Fibroblast of lung (primary cell): ENCODE measurements around the gene MSANTD1. TPM values are rescaled to one million over a fixed set of nuclear protein-coding genes. Genes with fewer than 3 reads are reported as not detected.

ENCODE experiments used
- DNase-seq, 2 donors: peaks; one replicate each; pipeline versions ENCODE4 v3.0.0 to v3.0.0-alpha.2; 2010; ENCODE audit warnings: low read depth in 2 of 2
- H2AFZ ChIP-seq: 2 replicates; pipeline ENCODE4 v1.5.1; 2012; ENCODE audit warnings: low read length, control low read depth, inconsistent platforms
- H3K27ac ChIP-seq: 2 replicates; pipeline ENCODE4 v1.5.1; 2011; ENCODE audit warnings: low read length, control low read depth; ENCODE audit not compliant: insufficient read depth
- H3K27me3 ChIP-seq: 2 replicates; pipeline ENCODE4 v1.5.1; 2011; ENCODE audit warnings: mild to moderate bottlenecking, low read length; ENCODE audit not compliant: control insufficient read depth, insufficient read depth
- H3K36me3 ChIP-seq: 2 replicates; pipeline ENCODE4 v1.5.1; 2011; ENCODE audit warnings: low read length; ENCODE audit not compliant: control insufficient read depth, insufficient read depth
- H3K4me1 ChIP-seq: 2 replicates; pipeline ENCODE4 v1.5.1; 2011; ENCODE audit warnings: low read length; ENCODE audit not compliant: control insufficient read depth, insufficient read depth; ENCODE audit errors: extremely low read depth
- H3K4me2 ChIP-seq: 2 replicates; pipeline ENCODE4 v1.5.1; 2011; ENCODE audit warnings: low read length, control low read depth; ENCODE audit not compliant: insufficient read depth; ENCODE audit errors: extremely low read depth
- H3K4me3 ChIP-seq, 4 experiments: fragments of 200-600 bp in 1 of 4; sonication (generic) in 1 of 4; replicated peaks in 1 of 4; 2 replicates each; pipeline ENCODE4 v1.5.1; 2011 to 2016; ENCODE audit warnings: low read length in 4 of 4, low read depth in 3 of 4, mild to moderate bottlenecking in 3 of 4, control low read depth in 2 of 4, inconsistent platforms in 1 of 4, mixed read lengths in 1 of 4; ENCODE audit not compliant: insufficient read depth in 1 of 4; ENCODE audit errors: control extremely low read depth in 1 of 4
- H3K79me2 ChIP-seq: 2 replicates; pipeline ENCODE4 v1.5.1; 2012; ENCODE audit warnings: mild to moderate bottlenecking, low read length, inconsistent platforms; ENCODE audit not compliant: control insufficient read depth, insufficient read depth
- H3K9ac ChIP-seq: 2 replicates; pipeline ENCODE4 v1.5.1; 2011; ENCODE audit warnings: mild to moderate bottlenecking, low read length, control low read depth; ENCODE audit not compliant: insufficient read depth
- H3K9me3 ChIP-seq: 2 replicates; pipeline ENCODE4 v1.5.1; 2012; ENCODE audit warnings: low read depth, low read length; ENCODE audit not compliant: control insufficient read depth, insufficient read depth
- H4K20me1 ChIP-seq: 2 replicates; pipeline ENCODE4 v1.5.1; 2011; ENCODE audit warnings: low read length; ENCODE audit not compliant: control insufficient read depth, insufficient read depth; ENCODE audit errors: extremely low read depth
- EZH2 ChIP-seq: IDR thresholded peaks from 2 replicates; pipeline ENCODE4 v1.5.1; 2012; ENCODE audit warnings: low read length, control low read depth, mild to moderate bottlenecking; ENCODE audit errors: missing control alignments
- polyA plus RNA-seq, 2 donors: library from polyadenylated mRNA; depleted of rRNA in 1 of 2; stranded (reverse) in 1 of 2; unstranded in 1 of 2; fragments of >200 nt; gene quantifications; 2 replicates each; pipeline ENCODE4 v1.2.1, GENCODE V29; 2011 to 2012; ENCODE audit warnings: missing spikeins in 1 of 2
- total RNA-seq: library from RNA; depleted of rRNA; stranded (reverse); fragments of >200 nt; gene quantifications from 2 replicates; pipeline ENCODE4 v1.2.1, GENCODE V29; 2014
- TF ChIP-seq, protein P1 (sequence below), 2 donors: IDR thresholded peaks in 1 of 2; conservative IDR thresholded peaks in 1 of 2; 1 replicate in 1 of 2; 2 replicates in 1 of 2; pipeline ENCODE4 v1.5.1; 2011 to 2012; ENCODE audit warnings: low read length in 2 of 2, control low read depth in 1 of 2, inconsistent platforms in 1 of 2, low read depth in 1 of 2, mild to moderate bottlenecking in 1 of 2

Gene MSANTD1
- total and polyA plus RNA-seq, 2 donors (not counting 1 experiment from before 2014, with no cell fraction given) = 0.50 TPM; not detected in 1

DNA sequence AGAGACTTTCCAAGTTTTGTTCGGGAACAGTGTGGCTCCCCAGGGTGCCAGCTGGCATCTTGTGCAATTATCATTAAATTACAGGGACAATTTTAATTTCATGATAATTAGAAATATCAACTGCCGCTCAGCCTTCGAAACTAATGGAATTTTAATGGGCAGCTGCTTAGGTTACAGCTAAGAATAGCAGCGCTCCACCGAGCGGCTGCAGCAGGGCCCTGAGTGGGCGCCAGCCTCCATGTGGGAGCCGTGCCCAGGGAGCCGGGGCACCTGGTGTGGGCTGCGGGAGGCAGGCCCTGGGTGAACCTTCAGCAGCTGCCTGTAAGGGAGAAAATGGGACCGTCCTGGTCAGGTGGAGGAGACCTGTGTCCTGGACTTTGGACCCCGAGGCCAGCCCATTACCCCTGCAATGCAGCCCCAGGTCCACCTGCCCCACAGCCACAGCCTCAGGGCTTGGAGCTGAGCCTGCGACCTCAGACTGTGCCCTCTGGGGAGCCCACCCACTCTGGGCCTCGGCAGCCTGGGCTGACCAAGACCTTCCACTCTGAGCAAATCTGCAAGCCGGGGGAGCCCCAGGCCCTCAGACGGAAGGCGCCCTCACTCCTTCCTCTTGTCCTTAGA, 21.1 kb downstream of the MSANTD1 start:
- Histone ChIP-seq H3K4me2 (no peak overlapping the region), H4K20me1 (no peaks in the 10 kb centered on the region), H3K4me3 (no peak overlapping the region), H3K9ac (no peak overlapping the region), H3K79me2 (no peaks in the 10 kb centered on the region), H3K4me1 (no peaks in the 10 kb centered on the region), H3K27ac (no peak overlapping the region), H2AFZ (no peak overlapping the region), H3K36me3 (no peaks in the 10 kb centered on the region), H3K27me3 (no peaks in the 10 kb centered on the region), H3K9me3 (no peaks in the 10 kb centered on the region)
- no peak for TF ChIP-seq EZH2
- peak in 1 of 2 donors; percentile 31 for DNase-seq

DNA sequence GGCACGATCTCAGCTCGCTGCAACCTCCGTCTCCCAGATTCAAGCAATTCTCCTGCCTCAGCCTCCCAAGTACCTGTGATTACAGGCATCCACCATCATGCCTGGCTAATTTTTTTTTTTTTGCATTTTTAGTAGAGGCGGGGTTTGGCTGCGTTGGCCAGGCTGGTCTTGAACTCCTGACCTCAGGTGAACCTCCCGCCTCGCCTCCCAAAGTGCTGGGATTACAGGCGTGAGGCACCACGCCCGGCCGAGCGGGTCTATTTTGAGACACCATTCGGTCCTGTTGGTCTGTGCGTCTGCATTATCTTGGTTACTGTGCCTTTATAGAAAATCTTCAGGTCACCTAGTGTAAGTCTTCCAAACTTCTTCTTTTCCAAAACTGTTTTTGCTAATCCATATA, 22.2 kb downstream of the MSANTD1 start:
- no peaks in the 10 kb centered on the region for H4K20me1 ChIP-seq
- H3K4me1 ChIP-seq = no peaks in the 10 kb centered on the region
- H3K27me3 ChIP-seq = no peaks in the 10 kb centered on the region
- no peaks in the 10 kb centered on the region for H3K79me2 ChIP-seq
- H3K27ac ChIP-seq = no peak overlapping the region
- H3K36me3 ChIP-seq = no peaks in the 10 kb centered on the region
- no peak for DNase-seq
- H3K4me2 ChIP-seq = no peak overlapping the region
- H2AFZ ChIP-seq = no peak overlapping the region
- H3K9me3 ChIP-seq = no peaks in the 10 kb centered on the region
- TF ChIP-seq, protein P1, sequence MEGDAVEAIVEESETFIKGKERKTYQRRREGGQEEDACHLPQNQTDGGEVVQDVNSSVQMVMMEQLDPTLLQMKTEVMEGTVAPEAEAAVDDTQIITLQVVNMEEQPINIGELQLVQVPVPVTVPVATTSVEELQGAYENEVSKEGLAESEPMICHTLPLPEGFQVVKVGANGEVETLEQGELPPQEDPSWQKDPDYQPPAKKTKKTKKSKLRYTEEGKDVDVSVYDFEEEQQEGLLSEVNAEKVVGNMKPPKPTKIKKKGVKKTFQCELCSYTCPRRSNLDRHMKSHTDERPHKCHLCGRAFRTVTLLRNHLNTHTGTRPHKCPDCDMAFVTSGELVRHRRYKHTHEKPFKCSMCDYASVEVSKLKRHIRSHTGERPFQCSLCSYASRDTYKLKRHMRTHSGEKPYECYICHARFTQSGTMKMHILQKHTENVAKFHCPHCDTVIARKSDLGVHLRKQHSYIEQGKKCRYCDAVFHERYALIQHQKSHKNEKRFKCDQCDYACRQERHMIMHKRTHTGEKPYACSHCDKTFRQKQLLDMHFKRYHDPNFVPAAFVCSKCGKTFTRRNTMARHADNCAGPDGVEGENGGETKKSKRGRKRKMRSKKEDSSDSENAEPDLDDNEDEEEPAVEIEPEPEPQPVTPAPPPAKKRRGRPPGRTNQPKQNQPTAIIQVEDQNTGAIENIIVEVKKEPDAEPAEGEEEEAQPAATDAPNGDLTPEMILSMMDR (conservative IDR thresholded peaks at IDR 0.05 in 1 of 2, IDR thresholded peaks at IDR 0.05 in 1 of 2; ENCODE audit: low read depth in 1 of 2, low read length in 2 of 2) = no peak
- TF ChIP-seq EZH2 = no peak
- H3K4me3 ChIP-seq = no peak overlapping the region
- no peak overlapping the region for H3K9ac ChIP-seq

DNA sequence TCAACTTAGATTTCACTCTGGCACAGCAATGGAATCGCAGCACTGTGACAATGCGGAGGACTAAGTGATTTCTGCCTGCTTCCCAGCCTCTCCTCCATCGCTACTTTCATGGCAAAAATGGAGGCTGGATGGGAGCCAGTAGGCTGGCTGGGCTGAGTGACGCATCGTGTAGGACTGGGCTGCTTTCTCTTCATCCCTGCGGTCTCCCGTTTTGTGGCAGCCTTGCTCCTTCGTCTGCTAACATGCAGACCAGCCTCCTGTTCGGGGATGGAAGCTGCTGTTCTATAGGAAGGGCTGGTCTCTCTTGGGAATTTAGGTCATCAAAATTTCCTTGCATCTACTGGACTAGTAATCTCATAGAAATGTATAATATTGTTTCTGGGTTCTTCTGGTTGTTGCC, 28.0 kb downstream of the MSANTD1 start:
- Histone ChIP-seq H3K9ac (no peak overlapping the region), H2AFZ (peak overlapping the region; percentile 87), H3K79me2 (no peaks in the 10 kb centered on the region), H3K4me3 (peak overlapping the region in 1 of 4 experiments; percentile 32), H3K27ac (no peak overlapping the region), H3K36me3 (no peaks in the 10 kb centered on the region), H3K4me1 (peaks cover 5% of the 10 kb centered on the region), H4K20me1 (no peaks in the 10 kb centered on the region), H3K27me3 (peaks cover 3% of the 10 kb centered on the region), H3K9me3 (no peaks in the 10 kb centered on the region), H3K4me2 (peak overlapping the region; percentile 5)
- TF ChIP-seq EZH2 = no peak
- TF ChIP-seq, protein P1 (conservative IDR thresholded peaks at IDR 0.05 in 1 of 2, IDR thresholded peaks at IDR 0.05 in 1 of 2; ENCODE audit: low read depth in 1 of 2, low read length in 2 of 2) = no peak
- peak; percentile 58 to 80 for DNase-seq
